ENCODE data around the gene TMEM51.

The TMEM51 gene

DNA sequence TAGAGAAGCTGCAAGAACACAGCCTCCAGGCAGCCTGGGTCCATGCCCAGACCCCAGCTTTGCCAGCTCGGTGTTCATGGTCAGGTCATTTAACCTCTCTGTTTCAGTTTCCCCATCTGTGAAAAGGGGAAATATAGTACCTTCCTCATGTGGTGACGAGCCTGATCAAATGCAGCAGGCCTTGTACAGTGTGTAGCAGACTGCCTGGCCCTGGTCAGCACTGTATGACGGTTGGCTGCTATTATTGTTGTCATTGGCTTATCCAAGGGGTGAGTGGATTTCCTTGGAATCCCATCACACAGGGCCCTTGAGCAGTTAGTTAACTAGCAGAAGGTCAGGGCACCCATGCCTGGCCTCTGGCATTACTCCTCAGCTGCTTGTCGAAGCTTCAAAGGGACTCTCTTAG, 6.6 kb upstream of the TMEM51 start:
- DNase-seq (ENCODE audit: low read depth, low spot score) = no peak
- H3K4me3 ChIP-seq = no peak overlapping the region

DNA sequence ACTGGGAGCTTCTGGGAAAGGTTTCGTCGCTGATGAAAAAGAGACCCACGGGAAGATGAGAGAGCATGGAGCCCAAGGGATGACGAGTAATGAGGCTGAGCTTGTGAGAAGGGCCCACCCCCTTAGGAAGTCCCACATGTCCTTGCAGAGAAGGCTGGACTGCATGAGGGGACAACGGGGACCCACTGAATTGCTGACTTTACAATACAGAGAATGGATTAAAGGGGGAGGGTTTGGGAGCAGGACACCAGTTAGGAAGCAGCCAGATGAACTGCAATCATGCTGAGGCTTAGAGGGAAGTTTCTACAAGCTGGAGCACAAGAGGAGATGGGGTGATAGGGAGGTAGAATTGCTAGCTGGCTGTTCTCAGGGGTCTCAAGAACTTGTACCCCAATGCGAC, 5.5 kb upstream of the TMEM51 start:
- Histone ChIP-seq H3K36me3 (ENCODE audit: insufficient read depth, low read length) (no peaks in the 10 kb centered on the region), H3K9ac (ENCODE audit: insufficient read length) (no peak overlapping the region), H3K9me3 (ENCODE audit: low read depth, low read length) (no peaks in the 10 kb centered on the region), H3K27ac (no peak overlapping the region), H3K4me3 (no peak overlapping the region)
- DNase-seq (ENCODE audit: low read depth, low spot score) = no peak
- TF ChIP-seq EZH2 (IDR thresholded peaks at IDR 0.05) (no peak), POLR2AphosphoS5 (IDR thresholded peaks at IDR 0.05; ENCODE audit: borderline replicate concordance, low read depth, low read length) (no peak), FOXP2 (optimal IDR thresholded peaks at IDR 0.05; ENCODE audit: control extremely low read depth, extremely low read length, insufficient read depth) (no peak)

More for the DNA sequence above, 6.6 kb upstream of the TMEM51 start:
- no peaks in the 10 kb centered on the region for H3K36me3 ChIP-seq (ENCODE audit: insufficient read depth, low read length)
- H3K27ac ChIP-seq = no peak overlapping the region
- no peaks in the 10 kb centered on the region for H3K9me3 ChIP-seq (ENCODE audit: low read depth, low read length)
- no peak for TF ChIP-seq FOXP2 (optimal IDR thresholded peaks at IDR 0.05; ENCODE audit: control extremely low read depth, extremely low read length, insufficient read depth)
- TF ChIP-seq EZH2 (IDR thresholded peaks at IDR 0.05) = no peak
- no peak for TF ChIP-seq POLR2AphosphoS5 (IDR thresholded peaks at IDR 0.05; ENCODE audit: borderline replicate concordance, low read depth, low read length)
- H3K9ac ChIP-seq (ENCODE audit: insufficient read length) = no peak overlapping the region

DNA sequence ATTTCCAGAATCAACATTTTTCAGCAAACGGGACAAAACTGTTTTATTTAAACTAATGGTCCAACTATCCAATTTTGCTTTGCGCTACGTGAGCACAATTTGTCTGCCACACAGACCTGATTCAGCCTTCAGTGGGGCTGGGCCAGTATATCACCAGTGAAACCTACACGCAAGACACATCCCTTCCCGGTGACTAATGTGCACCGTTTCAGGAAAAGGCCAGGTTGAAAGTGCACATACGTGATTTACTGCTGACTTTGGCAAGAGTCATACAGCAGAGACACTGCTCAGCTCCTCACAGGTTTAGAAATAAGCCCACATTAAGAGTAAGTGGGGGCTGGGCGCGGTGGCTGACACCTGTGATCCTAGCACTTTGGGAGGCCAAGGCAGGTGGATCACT, 5.1 kb upstream of the TMEM51 start:
- Histone ChIP-seq H3K4me3 (no peak overlapping the region), H3K9ac (ENCODE audit: insufficient read length) (no peak overlapping the region), H3K36me3 (ENCODE audit: insufficient read depth, low read length) (no peaks in the 10 kb centered on the region), H3K9me3 (ENCODE audit: low read depth, low read length) (no peaks in the 10 kb centered on the region), H3K27ac (no peak overlapping the region)
- no peak for DNase-seq (ENCODE audit: low read depth, low spot score)
- TF ChIP-seq FOXP2 (optimal IDR thresholded peaks at IDR 0.05; ENCODE audit: control extremely low read depth, extremely low read length, insufficient read depth) = no peak
- TF ChIP-seq EZH2 (IDR thresholded peaks at IDR 0.05) = no peak
- TF ChIP-seq POLR2AphosphoS5 (IDR thresholded peaks at IDR 0.05; ENCODE audit: borderline replicate concordance, low read depth, low read length) = no peak

DNA sequence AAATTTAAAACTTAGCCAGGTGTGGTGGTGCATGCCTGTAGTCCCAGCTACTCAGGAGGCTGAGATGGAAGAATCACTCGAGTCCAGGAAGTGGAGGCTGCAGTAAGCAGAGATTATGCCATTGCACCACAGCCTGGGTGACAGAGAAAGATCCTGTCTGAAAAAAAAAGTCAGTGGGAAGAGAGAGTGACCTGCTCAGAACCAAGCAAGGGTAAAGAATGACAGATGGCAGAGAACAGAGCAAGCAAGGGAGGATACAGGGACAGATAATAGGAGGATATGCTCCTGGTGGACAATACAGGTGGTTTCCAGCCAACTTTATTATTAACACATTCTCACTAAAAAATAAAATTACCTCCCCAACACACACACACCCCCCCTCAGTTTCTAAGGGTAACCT, 4.6 kb upstream of the TMEM51 start:
- H3K9me3 ChIP-seq (ENCODE audit: low read depth, low read length) = no peaks in the 10 kb centered on the region
- no peak for DNase-seq (ENCODE audit: low read depth, low spot score)
- no peaks in the 10 kb centered on the region for H3K36me3 ChIP-seq (ENCODE audit: insufficient read depth, low read length)
- TF ChIP-seq POLR2AphosphoS5 (IDR thresholded peaks at IDR 0.05; ENCODE audit: borderline replicate concordance, low read depth, low read length) (no peak), FOXP2 (optimal IDR thresholded peaks at IDR 0.05; ENCODE audit: control extremely low read depth, extremely low read length, insufficient read depth) (no peak), EZH2 (IDR thresholded peaks at IDR 0.05) (no peak)
- H3K4me3 ChIP-seq = no peak overlapping the region
- H3K27ac ChIP-seq = no peak overlapping the region
- no peak overlapping the region for H3K9ac ChIP-seq (ENCODE audit: insufficient read length)

DNA sequence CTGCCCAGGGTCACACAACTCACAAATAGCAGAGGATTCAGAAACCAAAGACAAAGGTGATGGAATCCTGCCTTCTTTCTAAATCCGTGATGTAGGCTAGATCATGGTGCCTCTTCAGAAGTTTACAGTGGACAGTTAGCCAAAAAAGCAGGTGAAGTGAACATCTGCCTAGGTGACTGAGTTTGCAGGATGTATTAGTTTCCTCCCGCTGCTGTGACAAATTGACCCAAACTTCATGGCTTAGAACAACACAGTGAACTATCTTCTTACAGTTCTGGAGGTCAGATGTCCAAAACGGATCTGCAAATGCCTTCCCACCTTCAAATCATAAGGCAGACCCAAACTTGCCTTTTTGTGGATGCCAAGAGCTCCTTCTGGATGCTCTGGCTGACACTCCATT, 3.2 kb upstream of the TMEM51 start:
- no peak overlapping the region for H3K4me3 ChIP-seq
- no peak overlapping the region for H3K27ac ChIP-seq
- TF ChIP-seq POLR2AphosphoS5 (IDR thresholded peaks at IDR 0.05; ENCODE audit: borderline replicate concordance, low read depth, low read length) (no peak), EZH2 (IDR thresholded peaks at IDR 0.05) (no peak), FOXP2 (optimal IDR thresholded peaks at IDR 0.05; ENCODE audit: control extremely low read depth, extremely low read length, insufficient read depth) (no peak)
- H3K9me3 ChIP-seq (ENCODE audit: low read depth, low read length) = no peaks in the 10 kb centered on the region
- no peak for DNase-seq (ENCODE audit: low read depth, low spot score)
- no peak overlapping the region for H3K9ac ChIP-seq (ENCODE audit: insufficient read length)
- no peaks in the 10 kb centered on the region for H3K36me3 ChIP-seq (ENCODE audit: insufficient read depth, low read length)

DNA sequence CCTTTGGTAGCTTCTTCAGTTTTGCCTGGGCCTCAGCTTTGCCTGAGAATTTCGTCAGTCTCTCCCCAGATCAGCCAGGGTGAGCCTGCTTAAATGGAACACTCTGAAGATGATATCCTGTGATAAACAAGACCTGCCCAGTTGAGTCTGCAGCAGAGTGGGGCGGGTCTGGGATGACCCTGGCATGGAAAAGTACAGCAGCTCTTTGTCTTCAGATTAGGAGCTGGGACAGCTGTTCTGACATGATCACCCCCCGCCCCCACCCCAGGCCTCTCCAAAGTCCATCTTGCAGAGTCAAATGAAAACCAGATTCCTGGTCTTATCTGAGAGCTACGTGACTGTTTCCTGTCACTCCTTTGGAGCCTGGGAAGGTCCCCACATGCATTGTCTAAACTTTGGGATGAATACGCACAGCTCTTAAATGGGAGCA, 2.2 kb upstream of the TMEM51 start:
- H3K4me3 ChIP-seq = no peak overlapping the region
- no peak overlapping the region for H3K9ac ChIP-seq (ENCODE audit: insufficient read length)
- no peak overlapping the region for H3K27ac ChIP-seq

DNA sequence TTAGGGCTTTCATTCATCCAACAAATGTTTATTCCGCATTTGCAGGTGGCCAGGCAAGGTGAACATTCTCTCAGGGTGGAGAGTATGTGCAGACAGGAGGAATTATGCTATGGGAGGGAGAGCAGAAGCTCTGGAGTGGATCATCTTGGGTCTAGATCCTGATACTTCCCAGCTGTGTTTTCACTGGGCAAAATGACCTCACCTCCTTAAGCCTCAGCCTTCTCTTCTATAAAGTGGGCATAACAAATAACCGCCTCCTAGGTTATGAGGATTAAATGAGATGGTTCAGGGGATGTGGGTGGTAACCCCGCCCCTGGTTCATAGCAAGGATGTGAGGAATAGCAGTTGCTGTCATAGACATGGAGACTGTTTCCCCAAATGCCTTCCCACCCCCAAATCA, 1.7 kb upstream of the TMEM51 start:
- DNase-seq (ENCODE audit: low read depth, low spot score) = no peak
- TF ChIP-seq FOXP2 (optimal IDR thresholded peaks at IDR 0.05; ENCODE audit: control extremely low read depth, extremely low read length, insufficient read depth) (no peak), EZH2 (IDR thresholded peaks at IDR 0.05) (no peak), POLR2AphosphoS5 (IDR thresholded peaks at IDR 0.05; ENCODE audit: borderline replicate concordance, low read depth, low read length) (no peak)
- H3K36me3 ChIP-seq (ENCODE audit: insufficient read depth, low read length) = no peaks in the 10 kb centered on the region
- H3K27ac ChIP-seq = no peak overlapping the region
- H3K9me3 ChIP-seq (ENCODE audit: low read depth, low read length) = no peaks in the 10 kb centered on the region
- H3K4me3 ChIP-seq = peak overlapping the region; percentile 85; the same call in 1 of the 2 replicates
- no peak overlapping the region for H3K9ac ChIP-seq (ENCODE audit: insufficient read length)

More for the DNA sequence above, 2.2 kb upstream of the TMEM51 start:
- DNase-seq (ENCODE audit: low read depth, low spot score) = no peak
- no peak for TF ChIP-seq FOXP2 (optimal IDR thresholded peaks at IDR 0.05; ENCODE audit: control extremely low read depth, extremely low read length, insufficient read depth)
- TF ChIP-seq EZH2 (IDR thresholded peaks at IDR 0.05) = no peak
- no peak for TF ChIP-seq POLR2AphosphoS5 (IDR thresholded peaks at IDR 0.05; ENCODE audit: borderline replicate concordance, low read depth, low read length)
- H3K36me3 ChIP-seq (ENCODE audit: insufficient read depth, low read length) = no peaks in the 10 kb centered on the region
- no peaks in the 10 kb centered on the region for H3K9me3 ChIP-seq (ENCODE audit: low read depth, low read length)

DNA sequence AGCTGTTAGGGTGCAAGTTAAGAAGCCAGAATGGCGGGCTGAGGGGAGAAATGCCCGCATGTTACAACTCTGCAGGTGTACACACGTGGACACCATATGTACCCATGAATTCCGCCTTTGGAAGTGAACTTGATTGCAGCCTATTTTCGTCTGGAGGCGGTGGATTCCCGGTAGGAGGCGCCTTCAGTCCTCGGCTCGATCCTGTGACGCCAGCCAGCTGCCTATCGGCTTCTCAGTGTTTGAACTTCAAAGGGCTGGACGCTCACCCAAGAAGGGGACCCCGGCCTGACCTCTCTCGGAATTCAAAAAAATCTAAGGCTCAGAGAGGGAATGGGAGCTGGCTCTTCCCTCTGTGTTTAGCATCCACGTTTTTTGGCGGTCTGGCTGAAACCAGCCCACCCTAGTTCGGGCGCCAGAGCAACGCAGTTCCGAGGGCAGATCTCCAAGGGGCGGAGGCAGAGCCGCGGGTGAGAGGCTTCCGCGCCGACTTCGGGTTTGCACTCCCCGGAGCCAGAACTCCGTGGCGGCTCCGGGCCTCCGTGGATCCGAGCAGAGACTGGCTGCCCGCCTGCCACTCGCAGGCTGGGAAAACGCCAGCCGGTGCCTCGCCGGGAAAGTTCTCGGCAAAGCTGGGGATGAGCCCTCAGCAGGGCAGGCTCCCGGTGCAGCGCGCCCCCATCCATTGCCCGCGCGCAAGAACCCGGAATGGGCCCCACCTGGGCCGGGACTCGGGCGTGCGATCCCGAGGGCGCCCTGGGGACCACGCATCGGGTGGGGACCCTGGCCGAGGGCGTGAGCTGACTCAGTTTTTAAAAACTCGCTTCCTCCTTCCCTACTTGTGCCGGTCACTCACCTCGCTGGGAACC, 996 bp upstream of the TMEM51 start:
- H3K36me3 ChIP-seq (ENCODE audit: insufficient read depth, low read length) = no peaks in the 10 kb centered on the region
- no peak overlapping the region for H3K27ac ChIP-seq
- DNase-seq (ENCODE audit: low read depth, low spot score) = peak; percentile 12
- TF ChIP-seq POLR2AphosphoS5 (IDR thresholded peaks at IDR 0.05; ENCODE audit: borderline replicate concordance, low read depth, low read length) = no peak
- TF ChIP-seq FOXP2 (optimal IDR thresholded peaks at IDR 0.05; ENCODE audit: control extremely low read depth, extremely low read length, insufficient read depth) = no peak
- no peak for TF ChIP-seq EZH2 (IDR thresholded peaks at IDR 0.05)
- peak overlapping the region; percentile 85 for H3K4me3 ChIP-seq
- peak overlapping the region; percentile 51 for H3K9ac ChIP-seq (ENCODE audit: insufficient read length)
- no peaks in the 10 kb centered on the region for H3K9me3 ChIP-seq (ENCODE audit: low read depth, low read length)

Data from SK-N-MC (cell line).